ENCODE results near the gene EMILIN1.

Gene EMILIN1

DNA sequence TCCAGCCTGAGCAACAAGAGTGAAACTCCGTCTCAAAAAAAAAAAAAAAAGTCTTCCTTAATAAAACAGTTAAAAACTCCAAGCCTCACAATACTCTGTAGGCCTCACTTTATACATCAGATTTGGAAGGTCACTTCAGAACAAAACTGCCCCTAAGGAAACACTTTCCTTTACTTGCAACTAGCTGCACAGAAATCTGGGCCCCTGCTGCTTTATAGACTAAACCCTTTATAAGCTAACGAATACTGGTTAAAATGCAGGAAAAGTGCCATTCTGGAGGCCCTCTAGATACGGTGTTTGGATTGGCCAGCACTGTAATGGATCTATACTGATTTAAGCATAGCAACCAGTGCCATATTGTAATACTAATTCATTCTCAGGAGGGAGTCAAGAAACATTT, 46.7 kb downstream of the EMILIN1 start:
- DNase-seq (ENCODE audit: low read depth): no peak

DNA sequence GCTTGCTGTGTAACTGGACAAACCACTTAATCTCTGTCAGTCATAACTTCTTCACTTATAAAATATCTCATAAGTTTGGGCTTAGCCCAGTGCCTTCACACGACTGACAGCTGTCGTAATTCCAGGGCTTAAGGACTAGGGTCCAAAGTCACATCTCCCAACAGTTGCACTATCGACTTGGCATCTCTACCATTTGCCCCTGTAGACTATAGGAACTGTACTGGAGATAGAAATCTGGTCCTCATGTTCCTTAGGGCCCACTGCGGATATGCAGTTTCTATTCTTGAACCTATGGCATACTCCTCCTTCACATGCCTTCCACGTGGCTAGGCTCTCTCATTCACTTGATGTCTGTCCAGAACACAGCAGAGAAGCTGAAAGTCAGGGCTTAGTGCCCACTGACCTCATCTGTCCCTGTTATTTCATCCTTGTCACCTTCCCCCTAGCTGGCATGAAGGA, 47.9 kb downstream of the EMILIN1 start:
- DNase-seq (ENCODE audit: low read depth): no peak

DNA sequence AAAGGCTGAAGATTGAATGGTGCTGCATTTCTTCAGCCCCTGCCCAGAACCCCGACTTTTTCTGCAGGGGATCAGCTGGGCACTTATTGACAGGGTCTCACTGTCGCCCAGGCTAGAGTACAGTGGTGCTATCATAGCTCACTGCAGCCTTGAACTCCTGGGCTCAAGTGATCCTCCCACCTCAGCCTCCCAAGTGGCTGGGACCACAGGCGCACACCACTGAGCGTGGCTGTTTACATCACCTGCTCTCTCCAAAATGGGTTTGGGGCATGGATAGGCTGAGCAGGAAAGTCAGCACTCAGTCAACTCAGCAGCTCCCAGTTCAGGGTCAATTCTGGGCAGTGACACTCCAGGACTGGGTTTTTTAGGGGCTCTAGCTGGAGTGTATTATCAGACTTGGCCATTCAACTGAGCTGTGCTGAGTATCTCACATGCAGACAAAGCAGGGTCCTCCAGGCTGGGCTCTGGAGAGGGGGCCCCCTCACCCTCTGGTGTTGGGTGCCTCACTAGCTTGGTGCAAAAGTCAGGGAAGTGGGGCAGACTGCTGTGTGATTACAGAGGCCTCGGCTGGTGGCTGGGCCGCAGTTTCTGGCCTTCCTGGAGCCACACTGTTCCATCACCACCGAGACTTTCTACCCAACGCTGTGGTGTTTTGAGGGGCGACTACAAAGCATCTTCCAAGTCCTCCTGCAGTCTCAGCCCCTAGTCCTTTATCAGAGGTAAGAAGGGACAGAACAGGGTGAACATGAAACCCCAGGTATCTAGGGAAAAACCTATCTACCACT, 49.7 kb downstream of the EMILIN1 start:
- no peak for DNase-seq (ENCODE audit: low read depth)

DNA sequence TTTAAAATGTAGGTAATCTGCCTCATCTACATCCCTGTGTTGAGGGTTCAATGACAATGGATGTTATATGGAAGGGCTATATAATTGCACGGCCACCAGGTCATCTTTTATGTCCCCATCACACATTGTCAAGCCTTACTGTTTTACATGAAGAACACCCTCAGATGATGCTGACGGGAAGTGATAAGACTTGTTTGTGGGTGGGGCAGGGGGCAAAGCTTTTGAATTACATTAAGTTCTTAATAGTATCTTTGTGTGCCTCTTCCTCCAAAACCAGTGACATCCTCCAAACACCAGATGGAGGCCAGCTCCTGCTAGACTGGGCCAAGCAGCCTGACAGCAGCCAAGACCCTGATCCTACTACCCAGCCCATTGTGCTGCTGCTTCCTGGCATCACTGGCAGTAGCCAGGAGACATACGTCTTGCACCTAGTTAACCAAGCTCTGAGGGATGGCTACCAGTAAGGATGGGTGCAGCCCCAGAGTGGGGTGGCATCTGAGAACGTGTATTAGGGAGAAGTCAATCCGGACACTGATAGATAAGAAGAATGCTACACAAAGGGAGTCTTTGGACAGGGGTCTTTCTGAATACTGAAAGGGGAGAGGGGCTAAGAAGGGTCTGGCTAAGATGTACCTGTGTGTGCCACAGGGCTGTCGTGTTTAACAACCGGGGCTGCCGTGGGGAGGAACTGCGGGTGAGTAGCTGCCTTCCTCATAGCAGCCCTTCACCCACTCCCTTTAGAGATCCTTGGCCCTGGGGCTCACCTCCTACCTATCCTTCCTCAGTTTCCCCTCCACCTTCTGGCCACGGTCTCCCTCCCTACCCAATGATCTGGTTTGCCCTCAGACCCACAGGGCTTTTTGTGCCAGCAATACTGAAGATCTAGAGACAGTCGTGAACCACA, 50.5 kb downstream of the EMILIN1 start:
- DNase-seq (ENCODE audit: low read depth): no peak

DNA sequence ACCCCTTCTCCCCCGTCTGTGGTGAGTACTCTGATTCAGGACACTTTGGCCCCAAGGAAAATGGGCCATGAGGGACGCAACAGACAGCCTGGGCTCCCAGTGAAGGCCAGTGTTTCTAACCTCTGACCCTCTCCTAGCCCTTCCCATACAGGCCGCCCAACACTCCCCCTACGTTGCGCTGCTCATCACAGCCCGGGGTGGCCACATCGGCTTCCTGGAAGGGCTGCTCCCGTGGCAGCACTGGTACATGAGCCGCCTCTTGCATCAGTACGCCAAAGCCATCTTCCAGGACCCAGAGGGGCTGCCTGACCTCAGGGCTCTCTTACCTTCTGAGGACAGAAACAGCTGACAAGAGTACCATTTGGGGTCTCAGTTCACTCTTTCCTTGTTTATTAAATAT, 52.0 kb downstream of the EMILIN1 start:
- DNase-seq (ENCODE audit: low read depth): no peak

DNA sequence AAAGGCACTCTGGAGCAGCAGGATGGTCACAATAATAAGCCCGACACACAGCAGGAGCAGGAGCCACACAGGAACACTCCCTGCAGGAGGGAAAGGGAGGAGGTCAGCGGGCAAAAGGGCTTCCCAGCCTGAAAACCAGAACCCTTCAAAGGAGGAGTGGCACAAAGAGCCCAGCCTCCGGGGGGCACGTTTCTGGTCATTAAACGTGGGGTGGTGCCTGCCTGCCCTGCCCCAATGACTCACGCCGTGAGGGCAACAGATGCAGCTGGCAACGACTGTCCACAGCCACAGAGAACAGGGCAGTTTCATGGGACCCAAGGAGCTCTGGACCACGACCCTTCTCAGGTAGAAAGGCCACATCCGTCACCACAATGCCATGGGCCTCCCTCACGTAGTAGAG, 53.0 kb downstream of the EMILIN1 start:
- no peak for DNase-seq (ENCODE audit: low read depth)

DNA sequence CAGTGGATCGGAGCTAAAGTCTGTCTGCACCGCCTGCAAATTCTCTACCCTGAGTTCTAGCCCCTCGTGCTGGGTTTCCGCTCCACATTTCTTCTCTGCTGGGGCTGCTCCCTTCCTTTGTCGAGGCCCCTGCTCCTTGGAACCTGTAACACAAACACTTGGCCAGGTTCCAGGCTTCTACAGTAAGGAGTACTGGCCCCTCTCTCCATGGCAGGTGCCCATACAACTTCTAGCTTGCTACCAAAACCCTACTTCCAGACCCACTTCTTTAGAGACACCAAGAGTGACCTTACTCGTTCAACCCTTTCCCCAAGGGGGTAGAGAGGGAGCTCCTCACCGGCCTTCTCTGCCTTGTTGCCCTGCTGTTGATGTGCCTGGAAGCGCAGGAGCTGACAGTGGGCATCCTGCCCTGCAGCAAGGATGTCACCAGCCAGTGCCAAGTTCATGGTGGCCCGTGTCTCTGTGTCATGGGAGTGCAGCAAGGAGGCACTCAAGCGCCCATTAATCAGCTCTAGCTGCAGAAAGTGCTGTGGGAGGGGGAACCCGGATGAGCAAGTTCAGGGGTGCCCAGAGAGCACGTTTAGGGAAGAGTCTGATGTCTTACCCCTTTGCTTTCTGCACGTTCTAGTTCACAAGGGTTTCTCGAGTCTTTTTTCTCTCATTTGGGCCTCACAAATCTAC, 54.9 kb downstream of the EMILIN1 start:
- DNase-seq (ENCODE audit: low read depth): no peak

DNA sequence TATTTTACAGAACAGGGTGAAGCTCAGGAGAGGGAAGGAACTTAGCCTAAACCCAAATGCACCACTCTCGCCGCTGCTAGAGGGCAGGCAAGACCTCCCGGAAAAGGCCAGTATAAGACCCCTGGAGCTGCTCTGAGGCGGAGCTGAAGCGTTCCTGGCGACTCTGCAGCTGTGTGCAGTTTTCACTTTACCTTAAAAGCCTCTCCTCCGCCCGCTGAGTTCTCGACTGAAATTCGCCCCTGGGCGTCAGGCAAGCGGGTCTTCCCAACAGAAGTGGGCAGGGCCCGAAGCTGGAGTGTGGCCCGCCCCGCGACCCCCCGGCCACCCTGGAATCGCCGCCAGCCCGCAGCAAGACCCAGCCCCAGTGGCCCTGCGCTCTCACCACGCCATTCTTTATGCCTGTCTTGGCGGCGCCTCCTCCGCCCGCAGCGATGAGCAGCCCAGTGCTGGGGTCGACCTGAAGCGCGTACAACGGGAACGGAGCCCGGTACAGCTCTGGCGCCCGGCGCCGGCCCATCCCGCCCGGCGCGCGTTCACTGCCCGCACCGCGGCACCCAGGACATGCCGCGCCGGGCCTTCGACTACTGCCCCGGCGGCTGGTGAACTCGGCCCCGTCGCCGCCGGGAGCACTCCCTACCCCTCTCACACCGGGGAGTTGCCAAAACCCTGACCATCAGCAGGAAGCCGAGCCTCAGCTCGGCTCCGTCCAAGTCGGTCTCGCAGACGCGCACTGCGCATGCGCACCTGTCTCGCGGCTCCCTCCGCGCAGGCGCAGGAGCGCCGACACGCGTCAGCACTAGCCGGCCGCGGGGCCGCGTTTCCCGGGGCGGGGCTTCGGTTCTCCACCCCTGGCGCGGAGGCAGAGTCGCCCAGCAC, 55.7 kb downstream of the EMILIN1 start, which contains the start of gene PREB:
Gene PREB (minus strand): TSS at position 732 of the 876 bp plus-strand sequence. CDS start 215 bp downstream, at position 517.
- peak; percentile 94 for DNase-seq (ENCODE audit: low read depth)

DNA sequence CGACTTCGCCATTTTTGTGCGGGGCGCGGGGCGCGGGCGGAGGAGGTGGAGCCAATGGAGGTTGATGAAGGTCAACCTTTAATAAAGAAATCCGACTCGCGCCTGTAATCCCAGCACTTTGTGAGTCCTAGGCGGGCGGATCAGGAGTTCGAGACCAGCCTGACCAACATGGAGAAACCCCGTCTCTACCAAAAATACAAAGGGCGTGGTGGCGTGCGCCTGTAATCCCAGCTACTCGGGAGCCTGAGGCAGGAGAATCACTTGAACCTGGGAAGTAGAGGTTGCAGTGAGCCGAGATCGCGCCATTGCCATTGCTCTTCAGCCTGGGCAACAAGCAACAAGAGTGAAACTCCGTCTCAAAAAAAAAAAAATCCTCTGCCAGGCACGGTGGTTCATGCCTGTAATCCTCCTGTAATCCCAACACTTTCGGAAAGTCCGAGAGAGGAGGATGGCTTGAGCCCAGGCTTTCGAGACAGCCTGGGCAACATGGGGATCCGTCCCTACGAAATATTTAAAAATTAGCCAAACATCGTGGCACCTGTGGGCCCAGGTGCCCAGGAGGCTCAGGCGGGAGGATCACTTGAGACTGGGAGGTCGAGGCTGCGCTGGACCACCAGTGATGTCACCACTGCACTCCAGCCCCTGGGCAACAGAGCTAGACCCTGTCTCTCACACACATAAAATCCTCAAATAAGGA, 56.5 kb downstream of the EMILIN1 start:
- no peak for DNase-seq (ENCODE audit: low read depth)

DNA sequence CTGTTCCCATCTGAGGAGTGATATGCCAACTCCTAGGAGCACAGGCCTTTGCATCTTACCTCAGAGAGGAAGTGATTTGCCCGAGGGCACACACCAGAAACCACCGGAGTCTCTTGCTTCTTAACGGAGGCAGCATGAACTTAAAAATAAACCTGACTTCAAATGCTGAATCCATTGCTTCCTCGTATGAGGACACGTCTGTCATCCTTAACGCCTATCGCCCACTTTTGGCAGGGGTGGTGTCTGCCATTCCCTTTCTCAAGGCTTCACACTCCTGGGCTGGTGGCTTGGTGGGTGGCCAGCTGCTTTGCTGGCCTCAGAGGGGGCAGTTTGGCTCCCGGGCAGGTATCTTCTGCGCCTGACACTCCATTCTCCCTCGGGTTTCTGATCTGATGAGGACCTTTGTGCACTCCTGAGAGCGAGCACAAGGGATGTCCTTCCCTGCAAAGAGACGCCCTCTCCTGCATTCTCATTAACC, 57.1 kb downstream of the EMILIN1 start:
- no peak for DNase-seq (ENCODE audit: low read depth)

Data from T-helper 22 cell (primary cell).